ENCODE data around the gene KCNJ4.
"Not testable (repeated sequence)": the region's sequence is repeated elsewhere in the genome, so short reads cannot be mapped to it uniquely, and the experiment has no call there.

DNA sequence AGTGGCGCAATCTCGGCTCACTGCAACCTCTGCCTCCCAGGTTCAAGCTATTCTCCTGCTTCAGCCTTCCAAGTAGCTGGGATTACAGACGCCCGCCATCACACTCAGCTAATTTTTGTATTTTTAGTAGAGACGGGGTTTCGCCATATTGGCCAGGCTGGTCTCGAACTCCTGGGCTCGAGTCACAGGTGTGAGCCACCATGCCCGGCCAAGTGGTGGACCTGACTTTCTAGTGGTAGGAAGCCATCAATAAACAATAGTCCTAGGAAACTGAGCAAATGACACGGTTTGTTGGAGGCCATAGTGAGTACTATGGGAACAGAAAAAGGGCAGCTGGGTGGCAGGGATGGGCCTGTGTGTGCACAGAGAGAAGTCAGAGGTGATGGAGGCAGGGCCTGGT is 15.2 kb upstream of the KCNJ4 start:
- TF ChIP-seq, protein P1, sequence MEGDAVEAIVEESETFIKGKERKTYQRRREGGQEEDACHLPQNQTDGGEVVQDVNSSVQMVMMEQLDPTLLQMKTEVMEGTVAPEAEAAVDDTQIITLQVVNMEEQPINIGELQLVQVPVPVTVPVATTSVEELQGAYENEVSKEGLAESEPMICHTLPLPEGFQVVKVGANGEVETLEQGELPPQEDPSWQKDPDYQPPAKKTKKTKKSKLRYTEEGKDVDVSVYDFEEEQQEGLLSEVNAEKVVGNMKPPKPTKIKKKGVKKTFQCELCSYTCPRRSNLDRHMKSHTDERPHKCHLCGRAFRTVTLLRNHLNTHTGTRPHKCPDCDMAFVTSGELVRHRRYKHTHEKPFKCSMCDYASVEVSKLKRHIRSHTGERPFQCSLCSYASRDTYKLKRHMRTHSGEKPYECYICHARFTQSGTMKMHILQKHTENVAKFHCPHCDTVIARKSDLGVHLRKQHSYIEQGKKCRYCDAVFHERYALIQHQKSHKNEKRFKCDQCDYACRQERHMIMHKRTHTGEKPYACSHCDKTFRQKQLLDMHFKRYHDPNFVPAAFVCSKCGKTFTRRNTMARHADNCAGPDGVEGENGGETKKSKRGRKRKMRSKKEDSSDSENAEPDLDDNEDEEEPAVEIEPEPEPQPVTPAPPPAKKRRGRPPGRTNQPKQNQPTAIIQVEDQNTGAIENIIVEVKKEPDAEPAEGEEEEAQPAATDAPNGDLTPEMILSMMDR (IDR thresholded peaks at IDR 0.05) = not testable (repeated sequence)
- not testable (repeated sequence) for TF ChIP-seq POLR2AphosphoS5 (IDR thresholded peaks at IDR 0.05); EP300 (IDR thresholded peaks at IDR 0.05; ENCODE audit: low read depth)
